ENCODE measurements around the gene KIAA1755. TPM values are rescaled to one million over a fixed set of nuclear protein-coding genes. Genes with fewer than 3 reads are reported as not detected.
A peak's percentile ranks its signal among the peaks of the same experiment; 100 is the strongest.

KIAA1755 gene
- polyA plus RNA-seq, 1 donor from 2014 or later, result not detected

DNA sequence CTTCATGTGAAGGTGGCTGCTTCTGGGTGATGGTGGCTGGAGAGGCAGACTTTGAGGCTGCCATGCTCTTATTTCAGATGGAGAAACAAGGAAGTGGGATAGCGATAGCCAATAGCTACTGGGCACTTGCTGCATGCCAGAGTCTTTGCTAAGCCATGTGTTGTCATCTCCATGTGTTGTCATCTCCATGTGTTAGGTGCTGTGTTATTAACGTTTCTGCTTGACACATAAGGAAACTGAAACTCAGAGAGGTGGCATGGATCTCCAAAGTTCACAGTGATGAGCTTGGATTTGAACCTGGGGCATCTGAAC lies 16.9 kb downstream of the KIAA1755 start:
- H3K27ac ChIP-seq (ENCODE audit: low read length), result no peak overlapping the region
- TF ChIP-seq MXI1 (conservative IDR thresholded peaks at IDR 0.05; ENCODE audit: poor library complexity, severe bottlenecking), result no peak
- no peak for TF ChIP-seq EP300 (conservative IDR thresholded peaks at IDR 0.05; ENCODE audit: poor library complexity, severe bottlenecking)
- no peak for TF ChIP-seq TAF1 (IDR thresholded peaks at IDR 0.05; ENCODE audit: low read depth)
- TF ChIP-seq, protein P1, sequence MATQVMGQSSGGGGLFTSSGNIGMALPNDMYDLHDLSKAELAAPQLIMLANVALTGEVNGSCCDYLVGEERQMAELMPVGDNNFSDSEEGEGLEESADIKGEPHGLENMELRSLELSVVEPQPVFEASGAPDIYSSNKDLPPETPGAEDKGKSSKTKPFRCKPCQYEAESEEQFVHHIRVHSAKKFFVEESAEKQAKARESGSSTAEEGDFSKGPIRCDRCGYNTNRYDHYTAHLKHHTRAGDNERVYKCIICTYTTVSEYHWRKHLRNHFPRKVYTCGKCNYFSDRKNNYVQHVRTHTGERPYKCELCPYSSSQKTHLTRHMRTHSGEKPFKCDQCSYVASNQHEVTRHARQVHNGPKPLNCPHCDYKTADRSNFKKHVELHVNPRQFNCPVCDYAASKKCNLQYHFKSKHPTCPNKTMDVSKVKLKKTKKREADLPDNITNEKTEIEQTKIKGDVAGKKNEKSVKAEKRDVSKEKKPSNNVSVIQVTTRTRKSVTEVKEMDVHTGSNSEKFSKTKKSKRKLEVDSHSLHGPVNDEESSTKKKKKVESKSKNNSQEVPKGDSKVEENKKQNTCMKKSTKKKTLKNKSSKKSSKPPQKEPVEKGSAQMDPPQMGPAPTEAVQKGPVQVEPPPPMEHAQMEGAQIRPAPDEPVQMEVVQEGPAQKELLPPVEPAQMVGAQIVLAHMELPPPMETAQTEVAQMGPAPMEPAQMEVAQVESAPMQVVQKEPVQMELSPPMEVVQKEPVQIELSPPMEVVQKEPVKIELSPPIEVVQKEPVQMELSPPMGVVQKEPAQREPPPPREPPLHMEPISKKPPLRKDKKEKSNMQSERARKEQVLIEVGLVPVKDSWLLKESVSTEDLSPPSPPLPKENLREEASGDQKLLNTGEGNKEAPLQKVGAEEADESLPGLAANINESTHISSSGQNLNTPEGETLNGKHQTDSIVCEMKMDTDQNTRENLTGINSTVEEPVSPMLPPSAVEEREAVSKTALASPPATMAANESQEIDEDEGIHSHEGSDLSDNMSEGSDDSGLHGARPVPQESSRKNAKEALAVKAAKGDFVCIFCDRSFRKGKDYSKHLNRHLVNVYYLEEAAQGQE (IDR thresholded peaks at IDR 0.05; ENCODE audit: borderline replicate concordance), result no peak
- no peak for TF ChIP-seq EZH2 (IDR thresholded peaks at IDR 0.05; ENCODE audit: borderline replicate concordance, insufficient read depth, low read length, poor library complexity, severe bottlenecking)
- TF ChIP-seq SMC3 (conservative IDR thresholded peaks at IDR 0.05; ENCODE audit: poor library complexity), result no peak
- TF ChIP-seq RAD21 (conservative IDR thresholded peaks at IDR 0.05), result no peak
- no peak for TF ChIP-seq POLR2AphosphoS5 (IDR thresholded peaks at IDR 0.05)
- TF ChIP-seq, protein P2, sequence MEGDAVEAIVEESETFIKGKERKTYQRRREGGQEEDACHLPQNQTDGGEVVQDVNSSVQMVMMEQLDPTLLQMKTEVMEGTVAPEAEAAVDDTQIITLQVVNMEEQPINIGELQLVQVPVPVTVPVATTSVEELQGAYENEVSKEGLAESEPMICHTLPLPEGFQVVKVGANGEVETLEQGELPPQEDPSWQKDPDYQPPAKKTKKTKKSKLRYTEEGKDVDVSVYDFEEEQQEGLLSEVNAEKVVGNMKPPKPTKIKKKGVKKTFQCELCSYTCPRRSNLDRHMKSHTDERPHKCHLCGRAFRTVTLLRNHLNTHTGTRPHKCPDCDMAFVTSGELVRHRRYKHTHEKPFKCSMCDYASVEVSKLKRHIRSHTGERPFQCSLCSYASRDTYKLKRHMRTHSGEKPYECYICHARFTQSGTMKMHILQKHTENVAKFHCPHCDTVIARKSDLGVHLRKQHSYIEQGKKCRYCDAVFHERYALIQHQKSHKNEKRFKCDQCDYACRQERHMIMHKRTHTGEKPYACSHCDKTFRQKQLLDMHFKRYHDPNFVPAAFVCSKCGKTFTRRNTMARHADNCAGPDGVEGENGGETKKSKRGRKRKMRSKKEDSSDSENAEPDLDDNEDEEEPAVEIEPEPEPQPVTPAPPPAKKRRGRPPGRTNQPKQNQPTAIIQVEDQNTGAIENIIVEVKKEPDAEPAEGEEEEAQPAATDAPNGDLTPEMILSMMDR (IDR thresholded peaks at IDR 0.05; ENCODE audit: poor library complexity, severe bottlenecking), result no peak
- H4K20me1 ChIP-seq (ENCODE audit: insufficient read depth), result no peaks in the 10 kb centered on the region
- no peak overlapping the region for H3K4me3 ChIP-seq (ENCODE audit: low read length)
- H3K9me3 ChIP-seq (ENCODE audit: low read length), result no peaks in the 10 kb centered on the region
- H3K4me2 ChIP-seq (ENCODE audit: low read length), result no peak overlapping the region
- no peaks in the 10 kb centered on the region for H3K79me2 ChIP-seq (replicated peaks; ENCODE audit: insufficient read depth, low read length)
- H3K9ac ChIP-seq (ENCODE audit: low read length), result no peak overlapping the region
- no peaks in the 10 kb centered on the region for H3K9me2 ChIP-seq (ENCODE audit: insufficient read depth, low read length)
- no peaks in the 10 kb centered on the region for H3F3A ChIP-seq (ENCODE audit: insufficient read depth, low read length, poor library complexity, severe bottlenecking)
- no peaks in the 10 kb centered on the region for H3K36me3 ChIP-seq (ENCODE audit: insufficient read depth, low read length)
- H2AFZ ChIP-seq (ENCODE audit: low read depth, low read length), result no peak overlapping the region
- no peaks in the 10 kb centered on the region for H3K27me3 ChIP-seq (ENCODE audit: insufficient read depth, low read depth, low read length)

DNA sequence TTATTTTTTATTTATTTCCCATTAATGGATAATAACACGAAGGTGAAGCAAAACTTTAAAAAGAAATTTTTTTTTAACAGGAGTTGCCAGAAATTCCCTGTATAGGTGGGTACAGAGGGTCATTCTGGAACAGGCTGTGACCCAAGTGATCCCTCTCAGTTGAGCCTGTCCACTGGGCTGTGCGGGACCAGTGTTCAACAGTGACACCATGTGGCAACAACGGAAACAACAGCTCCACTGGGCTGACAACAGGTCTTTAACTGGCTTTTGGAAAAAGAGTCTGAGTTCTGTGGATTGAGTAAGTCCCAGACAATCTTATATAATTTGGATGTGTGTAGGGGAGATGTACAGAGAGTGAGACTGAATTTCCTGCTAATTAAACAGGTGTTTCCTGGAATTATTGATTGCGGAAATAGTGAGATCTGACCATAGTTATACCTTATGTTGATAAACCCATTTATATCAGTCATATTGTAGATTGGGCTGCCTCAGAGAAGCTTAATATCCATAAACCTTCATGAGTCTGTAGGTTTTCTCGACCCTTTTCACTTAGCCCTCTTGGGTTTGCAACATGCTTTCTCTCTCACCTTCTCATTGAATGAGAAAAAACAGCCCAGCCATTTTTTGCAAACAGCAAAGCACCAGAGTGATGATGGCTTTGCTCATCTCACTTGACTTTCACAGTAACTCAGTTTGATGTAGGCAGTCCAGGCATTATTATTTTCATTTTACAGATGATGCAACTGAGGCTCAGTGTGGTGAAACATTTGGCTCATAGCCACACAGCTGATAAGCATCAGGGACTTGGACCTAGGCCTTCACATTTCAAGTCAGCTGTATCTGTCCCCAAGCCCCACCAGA lies 17.5 kb downstream of the KIAA1755 start:
- H3K4me3 ChIP-seq (ENCODE audit: low read length), result no peak overlapping the region
- H3K9ac ChIP-seq (ENCODE audit: low read length), result no peak overlapping the region
- H3K9me3 ChIP-seq (ENCODE audit: low read length), result no peaks in the 10 kb centered on the region
- H3K36me3 ChIP-seq (ENCODE audit: insufficient read depth, low read length), result no peaks in the 10 kb centered on the region
- no peaks in the 10 kb centered on the region for H3F3A ChIP-seq (ENCODE audit: insufficient read depth, low read length, poor library complexity, severe bottlenecking)
- H3K9me2 ChIP-seq (ENCODE audit: insufficient read depth, low read length), result no peaks in the 10 kb centered on the region
- H2AFZ ChIP-seq (ENCODE audit: low read depth, low read length), result no peak overlapping the region
- H3K27me3 ChIP-seq (ENCODE audit: insufficient read depth, low read depth, low read length), result no peaks in the 10 kb centered on the region
- no peak for TF ChIP-seq POLR2AphosphoS5 (IDR thresholded peaks at IDR 0.05)
- TF ChIP-seq, protein P2 (IDR thresholded peaks at IDR 0.05; ENCODE audit: poor library complexity, severe bottlenecking), result peak; percentile 33
- no peaks in the 10 kb centered on the region for H3K79me2 ChIP-seq (replicated peaks; ENCODE audit: insufficient read depth, low read length)
- no peak overlapping the region for H3K27ac ChIP-seq (ENCODE audit: low read length)
- no peak overlapping the region for H3K4me2 ChIP-seq (ENCODE audit: low read length)
- no peaks in the 10 kb centered on the region for H4K20me1 ChIP-seq (ENCODE audit: insufficient read depth)

Data from neural cell (in vitro differentiated cells).